NB4 (cell line): ENCODE data around the gene CERKL.

Source experiments
- DNase-seq: peaks from one replicate; pipeline ENCODE4 v3.0.0; 2010; ENCODE audit warnings: low read depth
- H3K4me3 ChIP-seq: one replicate; pipeline ENCODE4 v1.5.1; 2011; ENCODE audit warnings: mild to moderate bottlenecking, low read depth, low read length, moderate library complexity
- MYC ChIP-seq: IDR thresholded peaks from 2 replicates; pipeline ENCODE4 v1.6.1; 2011; ENCODE audit warnings: low read depth, low read length
- POLR2A ChIP-seq: IDR thresholded peaks from 2 replicates; pipeline ENCODE4 v1.6.1; 2011; ENCODE audit warnings: mild to moderate bottlenecking; ENCODE audit not compliant: insufficient read length; ENCODE audit errors: extremely low read depth
- TF ChIP-seq, protein P1 (sequence below): IDR thresholded peaks from 2 replicates; pipeline ENCODE4 v1.6.1; 2011; ENCODE audit warnings: low read depth, low read length
- TF ChIP-seq, protein P2 (sequence below): IDR thresholded peaks from one replicate; pipeline ENCODE4 v1.5.1; 2012; ENCODE audit warnings: low read depth, low read length

The CERKL gene

DNA sequence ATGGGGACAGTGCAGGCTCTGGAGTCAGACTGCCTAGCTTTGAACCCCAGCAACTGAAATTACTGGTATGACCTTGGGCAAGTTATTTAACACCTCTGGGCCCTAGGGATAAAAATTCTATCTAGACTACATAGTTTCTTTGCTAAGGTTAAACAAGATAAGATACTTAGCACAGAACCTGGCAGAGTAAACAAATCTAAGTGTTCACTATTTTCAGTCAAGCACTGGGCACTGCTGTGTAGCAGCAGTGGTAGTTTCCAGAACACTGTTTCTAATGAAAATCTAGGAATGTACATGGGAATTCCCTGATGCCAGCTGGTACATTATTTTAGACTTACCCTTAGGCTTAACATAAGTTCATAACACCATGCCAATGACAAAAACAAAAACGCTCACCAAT, 17.2 kb downstream of the CERKL start:
- no peak overlapping the region for H3K4me3 ChIP-seq
- TF ChIP-seq MYC (no peak), POLR2A (no peak)
- TF ChIP-seq, protein P1, sequence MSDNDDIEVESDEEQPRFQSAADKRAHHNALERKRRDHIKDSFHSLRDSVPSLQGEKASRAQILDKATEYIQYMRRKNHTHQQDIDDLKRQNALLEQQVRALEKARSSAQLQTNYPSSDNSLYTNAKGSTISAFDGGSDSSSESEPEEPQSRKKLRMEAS = no peak
- TF ChIP-seq, protein P2, sequence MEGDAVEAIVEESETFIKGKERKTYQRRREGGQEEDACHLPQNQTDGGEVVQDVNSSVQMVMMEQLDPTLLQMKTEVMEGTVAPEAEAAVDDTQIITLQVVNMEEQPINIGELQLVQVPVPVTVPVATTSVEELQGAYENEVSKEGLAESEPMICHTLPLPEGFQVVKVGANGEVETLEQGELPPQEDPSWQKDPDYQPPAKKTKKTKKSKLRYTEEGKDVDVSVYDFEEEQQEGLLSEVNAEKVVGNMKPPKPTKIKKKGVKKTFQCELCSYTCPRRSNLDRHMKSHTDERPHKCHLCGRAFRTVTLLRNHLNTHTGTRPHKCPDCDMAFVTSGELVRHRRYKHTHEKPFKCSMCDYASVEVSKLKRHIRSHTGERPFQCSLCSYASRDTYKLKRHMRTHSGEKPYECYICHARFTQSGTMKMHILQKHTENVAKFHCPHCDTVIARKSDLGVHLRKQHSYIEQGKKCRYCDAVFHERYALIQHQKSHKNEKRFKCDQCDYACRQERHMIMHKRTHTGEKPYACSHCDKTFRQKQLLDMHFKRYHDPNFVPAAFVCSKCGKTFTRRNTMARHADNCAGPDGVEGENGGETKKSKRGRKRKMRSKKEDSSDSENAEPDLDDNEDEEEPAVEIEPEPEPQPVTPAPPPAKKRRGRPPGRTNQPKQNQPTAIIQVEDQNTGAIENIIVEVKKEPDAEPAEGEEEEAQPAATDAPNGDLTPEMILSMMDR = no peak
- no peak for DNase-seq

DNA sequence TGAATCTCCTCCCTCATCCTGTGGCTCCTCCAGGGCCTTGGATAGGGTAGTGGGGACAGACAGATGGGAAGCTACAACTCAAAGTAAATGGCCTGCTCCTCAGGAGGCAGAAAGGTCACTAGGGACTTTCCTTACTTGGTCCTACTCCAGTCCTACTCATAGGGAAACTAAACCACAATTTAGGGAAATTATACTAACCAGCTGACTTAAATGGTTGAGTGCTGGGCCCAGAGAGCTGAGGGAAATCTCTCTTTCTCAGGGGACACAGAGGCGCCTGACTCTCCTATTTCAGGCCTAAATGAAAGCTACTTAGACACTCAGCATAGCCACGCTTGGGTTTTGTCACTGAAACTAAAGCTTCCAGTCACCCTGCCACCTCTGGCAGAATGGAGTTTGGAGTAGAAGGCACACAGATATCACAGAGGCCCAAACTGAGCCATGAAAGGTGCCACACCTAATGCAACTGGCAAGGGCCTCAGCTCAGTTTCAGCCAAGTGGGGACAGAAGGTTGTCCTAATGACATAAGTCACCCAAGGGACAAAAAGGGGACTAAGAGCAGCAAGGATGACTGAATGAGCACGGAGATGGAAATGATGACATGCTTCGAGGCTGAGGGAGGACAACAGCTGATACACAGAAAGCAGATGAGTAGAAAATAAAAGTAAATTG, 24.0 kb downstream of the CERKL start:
- H3K4me3 ChIP-seq = no peak overlapping the region
- no peak for TF ChIP-seq POLR2A
- no peak for TF ChIP-seq MYC
- no peak for DNase-seq

DNA sequence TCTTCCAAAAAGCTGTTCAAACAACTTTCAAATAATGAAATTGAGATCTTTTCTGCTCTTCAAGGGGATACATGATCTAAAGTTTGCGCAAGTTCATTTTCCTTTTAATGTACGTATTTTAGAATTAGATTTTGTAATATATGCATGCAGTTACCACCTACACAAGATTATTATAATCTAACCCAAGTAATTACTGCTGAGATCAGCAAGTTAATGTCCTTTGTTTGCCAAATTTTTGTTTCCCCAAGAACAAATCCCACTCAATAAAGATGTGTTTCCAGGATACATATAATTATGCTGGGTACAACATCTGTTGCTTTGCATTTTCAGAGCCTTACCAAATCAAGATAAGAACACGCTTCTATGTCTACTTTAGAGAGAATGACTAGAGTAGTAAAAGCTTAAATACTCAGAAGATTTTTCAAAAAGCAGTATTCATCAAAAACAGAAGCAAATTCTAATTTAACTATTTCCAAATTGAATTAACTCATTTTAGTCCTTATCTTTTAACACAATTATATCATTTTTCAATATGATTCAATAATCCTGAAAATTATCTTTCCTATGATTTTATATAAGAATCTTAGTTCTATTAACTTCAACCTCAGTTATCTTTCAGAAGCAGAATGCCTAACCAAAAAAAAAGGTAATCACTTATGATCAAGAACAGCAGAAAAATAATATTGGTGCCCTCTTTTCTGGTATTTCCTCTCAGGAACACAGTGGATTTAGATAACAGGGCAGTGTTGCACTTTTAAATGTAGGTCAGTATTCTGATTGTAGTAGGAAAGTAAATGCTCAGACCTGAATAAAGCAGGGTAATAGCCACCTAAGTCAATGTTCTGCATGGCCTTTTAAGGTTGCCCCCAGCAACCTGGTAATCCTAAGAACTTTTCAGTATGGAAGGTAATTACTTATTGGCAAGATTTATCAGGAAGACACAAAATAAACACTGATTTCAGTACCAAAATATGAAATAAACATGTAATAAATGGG, 28.0 kb downstream of the CERKL start:
- no peak for DNase-seq
- H3K4me3 ChIP-seq = no peak overlapping the region
- TF ChIP-seq, protein P1 = no peak
- TF ChIP-seq POLR2A (no peak), MYC (no peak)
- TF ChIP-seq, protein P2 = no peak

DNA sequence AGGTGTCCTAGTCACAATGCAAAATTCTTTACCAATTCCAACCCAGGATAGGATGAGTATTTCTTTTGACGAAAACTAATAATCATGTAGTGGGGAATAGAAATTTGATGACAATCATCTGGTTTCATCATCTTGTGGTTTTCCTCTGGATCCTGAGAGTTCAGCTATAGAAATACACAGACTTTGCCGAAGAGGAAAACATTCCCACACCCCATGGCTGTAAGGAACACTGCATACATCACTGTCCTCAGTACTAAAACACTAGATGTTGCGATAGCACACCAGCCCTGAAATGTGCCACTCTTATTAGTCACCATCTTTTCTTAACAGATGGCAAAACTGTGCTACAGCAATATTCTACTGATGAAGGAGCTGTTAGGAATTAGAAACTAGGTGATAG, 29.4 kb downstream of the CERKL start:
- H3K4me3 ChIP-seq = no peak overlapping the region
- no peak for TF ChIP-seq POLR2A
- TF ChIP-seq, protein P2 = no peak
- TF ChIP-seq, protein P1 = no peak
- no peak for TF ChIP-seq MYC
- DNase-seq = no peak

DNA sequence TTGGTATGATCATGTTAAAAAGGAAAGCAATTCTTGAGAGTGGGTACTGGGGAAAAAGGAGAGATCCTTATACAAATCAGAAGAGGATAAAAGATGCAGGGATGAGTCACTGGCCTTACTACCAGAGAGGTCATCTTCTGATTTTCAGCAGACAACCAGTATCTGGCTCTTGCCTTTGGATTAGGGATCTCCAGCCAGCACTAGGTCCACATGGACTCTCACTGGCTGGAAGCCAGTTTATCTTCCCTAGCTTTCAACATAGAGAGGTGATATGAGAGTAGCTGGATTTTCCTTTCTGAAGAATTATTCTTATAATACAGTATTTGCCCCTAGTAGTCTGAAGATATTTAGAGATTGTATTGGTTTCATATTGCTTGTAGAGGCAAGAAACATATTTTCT, 30.2 kb downstream of the CERKL start:
- TF ChIP-seq MYC (no peak), POLR2A (no peak)
- TF ChIP-seq, protein P2 = no peak
- TF ChIP-seq, protein P1 = no peak
- DNase-seq = no peak
- H3K4me3 ChIP-seq = no peak overlapping the region

DNA sequence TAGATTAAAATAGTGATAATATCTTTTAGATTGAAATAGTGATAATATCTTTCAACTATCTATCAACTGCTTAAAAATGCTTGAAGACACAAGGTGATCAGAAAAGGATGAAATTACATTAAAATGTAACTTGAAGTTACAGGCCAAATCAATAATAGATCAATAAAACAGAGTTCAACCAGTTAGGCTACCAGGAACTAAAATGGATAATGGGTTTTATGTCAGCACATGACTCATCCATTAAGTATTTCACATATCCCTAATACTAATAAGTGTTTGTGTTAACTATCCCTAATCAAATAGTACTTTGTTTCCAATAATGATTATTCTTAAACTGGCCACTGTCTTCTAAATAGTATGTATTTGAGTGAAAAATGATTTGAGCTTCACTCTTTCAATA, 33.7 kb downstream of the CERKL start:
- H3K4me3 ChIP-seq = no peak overlapping the region
- TF ChIP-seq POLR2A (no peak), MYC (no peak)
- TF ChIP-seq, protein P1 = no peak
- TF ChIP-seq, protein P2 = no peak
- no peak for DNase-seq
